ENCODE results near the gene GPC6.

DNA sequence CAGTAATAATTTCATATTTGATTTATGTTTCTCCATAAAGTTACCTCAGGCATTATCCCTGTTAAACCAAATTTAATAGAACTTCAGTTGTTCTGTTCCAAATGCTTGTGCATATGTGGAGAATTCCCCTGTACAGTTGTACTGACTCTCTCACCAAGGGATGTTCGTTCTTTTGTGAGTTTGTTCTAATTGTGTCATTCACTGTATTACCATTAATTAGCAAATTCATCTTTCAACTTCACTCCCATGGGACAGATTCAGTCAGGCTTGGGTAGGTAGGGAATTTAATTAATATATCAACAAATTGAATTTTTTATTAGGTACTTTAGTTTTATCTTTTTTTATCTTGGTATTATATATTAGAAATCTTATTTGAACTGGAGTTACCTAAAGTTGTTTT is 987.5 kb downstream of the GPC6 start:
- TF ChIP-seq, protein P1, sequence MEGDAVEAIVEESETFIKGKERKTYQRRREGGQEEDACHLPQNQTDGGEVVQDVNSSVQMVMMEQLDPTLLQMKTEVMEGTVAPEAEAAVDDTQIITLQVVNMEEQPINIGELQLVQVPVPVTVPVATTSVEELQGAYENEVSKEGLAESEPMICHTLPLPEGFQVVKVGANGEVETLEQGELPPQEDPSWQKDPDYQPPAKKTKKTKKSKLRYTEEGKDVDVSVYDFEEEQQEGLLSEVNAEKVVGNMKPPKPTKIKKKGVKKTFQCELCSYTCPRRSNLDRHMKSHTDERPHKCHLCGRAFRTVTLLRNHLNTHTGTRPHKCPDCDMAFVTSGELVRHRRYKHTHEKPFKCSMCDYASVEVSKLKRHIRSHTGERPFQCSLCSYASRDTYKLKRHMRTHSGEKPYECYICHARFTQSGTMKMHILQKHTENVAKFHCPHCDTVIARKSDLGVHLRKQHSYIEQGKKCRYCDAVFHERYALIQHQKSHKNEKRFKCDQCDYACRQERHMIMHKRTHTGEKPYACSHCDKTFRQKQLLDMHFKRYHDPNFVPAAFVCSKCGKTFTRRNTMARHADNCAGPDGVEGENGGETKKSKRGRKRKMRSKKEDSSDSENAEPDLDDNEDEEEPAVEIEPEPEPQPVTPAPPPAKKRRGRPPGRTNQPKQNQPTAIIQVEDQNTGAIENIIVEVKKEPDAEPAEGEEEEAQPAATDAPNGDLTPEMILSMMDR (IDR thresholded peaks at IDR 0.05; ENCODE audit: low read length), result no peak
- TF ChIP-seq EZH2 (IDR thresholded peaks at IDR 0.05; ENCODE audit: borderline replicate concordance, low read length), result no peak

All from OCI-LY1 (cell line).